Endothelial cell of umbilical vein (primary cell): ENCODE measurements around the gene ARFRP1. TPM values are rescaled to one million over a fixed set of nuclear protein-coding genes. Genes with fewer than 3 reads are reported as not detected.

Experiments
- BruUV-seq: library from RNA; stranded (reverse); fragments of 400-500 nt; replicated peaks from 2 replicates; lab custom pipeline; 2021; lab: Mats Ljungman, UMichigan
- CTCF ChIA-PET: fragments of 300-600, 350-600 bp; sonication (Branson Sonifier 250); formaldehyde crosslinking; loops from one replicate; lab custom pipeline; 2021; ENCODE audit warnings: antibody characterized with exemption, inconsistent platforms; lab: Charles Lee
- POLR2A ChIA-PET: fragments of 300-600, 350-600 bp; sonication (Branson Sonifier 250); formaldehyde crosslinking; loops from one replicate; lab custom pipeline; 2021; ENCODE audit warnings: antibody characterized with exemption, inconsistent platforms; lab: Charles Lee
- DNase-seq: peaks from one replicate; pipeline ENCODE4 v3.0.0-alpha.2; 2011; ENCODE audit warnings: low read depth, low spot score
- FAIRE-seq: peaks from 2 replicates; lab custom pipeline; 2011; peaks lifted over from hg19 to GRCh38; lab: Jason Lieb, UNC
- H2AFZ ChIP-seq: 2 replicates; pipeline ENCODE4 v1.6.0; 2012; ENCODE audit warnings: low read depth, low read length, control low read depth, inconsistent platforms
- H3K27ac ChIP-seq: 2 replicates; pipeline ENCODE4 v1.5.1; 2011; ENCODE audit warnings: low read depth, mild to moderate bottlenecking, control low read depth, low read length, moderate library complexity; ENCODE audit not compliant: insufficient read depth
- H3K27me3 ChIP-seq, 2 experiments: 2 replicates each; pipeline versions ENCODE4 v1.6.0 to v1.6.1; 2011; ENCODE audit warnings: low read length in 2 of 2, mixed read lengths in 1 of 2; ENCODE audit not compliant: control insufficient read depth in 2 of 2, insufficient read depth in 2 of 2
- H3K36me3 ChIP-seq, 2 experiments: 2 replicates in 1 of 2; 3 replicates in 1 of 2; pipeline ENCODE4 v1.5.1; 2011; ENCODE audit warnings: low read length in 2 of 2, mild to moderate bottlenecking in 1 of 2, moderate library complexity in 1 of 2; ENCODE audit not compliant: control insufficient read depth in 2 of 2, insufficient read depth in 2 of 2; ENCODE audit errors: extremely low read depth in 1 of 2
- H3K4me1 ChIP-seq: 3 replicates; pipeline ENCODE4 v1.5.1; 2011; ENCODE audit warnings: mild to moderate bottlenecking, low read length; ENCODE audit not compliant: control insufficient read depth, insufficient read depth; ENCODE audit errors: extremely low read depth
- H3K4me2 ChIP-seq: 2 replicates; pipeline ENCODE4 v1.6.1; 2011; ENCODE audit warnings: low read length, control low read depth, mixed read lengths; ENCODE audit not compliant: insufficient read depth
- H3K4me3 ChIP-seq, 3 experiments: fragments of 200-600 bp in 1 of 3; sonication (generic), shearing (Covaris generic) in 1 of 3; replicated peaks in 1 of 3; 2 replicates each; pipeline ENCODE4 v1.5.1; 2011 to 2016; ENCODE audit warnings: control low read depth in 3 of 3, low read length in 3 of 3, mild to moderate bottlenecking in 2 of 3, inconsistent platforms in 1 of 3, low read depth in 1 of 3, moderate library complexity in 1 of 3; ENCODE audit not compliant: insufficient read depth in 1 of 3
- H3K79me2 ChIP-seq: 2 replicates; pipeline ENCODE4 v1.6.0; 2012; ENCODE audit warnings: low read length, inconsistent platforms; ENCODE audit not compliant: control insufficient read depth, insufficient read depth
- H3K9ac ChIP-seq: replicated peaks from 2 replicates; pipeline ENCODE3; 2011; ENCODE audit warnings: low read length, control low read depth; ENCODE audit not compliant: insufficient read depth; ENCODE audit errors: extremely low read depth
- H3K9me1 ChIP-seq: replicated peaks from 3 replicates; pipeline ENCODE4 v1.6.0; 2011; ENCODE audit warnings: mild to moderate bottlenecking, low read length; ENCODE audit not compliant: control insufficient read depth, insufficient read depth; ENCODE audit errors: extremely low read depth
- H3K9me3 ChIP-seq: replicated peaks from 2 replicates; pipeline ENCODE4 v1.5.1; 2012; ENCODE audit warnings: low read length, inconsistent platforms; ENCODE audit not compliant: control insufficient read depth, insufficient read depth
- H4K20me1 ChIP-seq: replicated peaks from 2 replicates; pipeline ENCODE3; 2011; ENCODE audit warnings: mild to moderate bottlenecking, low read length; ENCODE audit not compliant: control insufficient read depth, insufficient read depth; ENCODE audit errors: extremely low read depth
- FOS ChIP-seq: IDR thresholded peaks from 2 replicates; pipeline ENCODE4 v1.6.1; 2011; ENCODE audit warnings: mild to moderate bottlenecking, low read length, moderate library complexity, borderline replicate concordance; ENCODE audit not compliant: insufficient read depth
- GATA2 ChIP-seq: IDR thresholded peaks from 2 replicates; pipeline ENCODE4 v1.7.0; 2011; ENCODE audit warnings: low read depth, mild to moderate bottlenecking, moderate library complexity, mixed read lengths, low read length; ENCODE audit not compliant: insufficient read length, insufficient read depth
- JUN ChIP-seq: IDR thresholded peaks from 2 replicates; pipeline ENCODE4 v1.6.1; 2011; ENCODE audit warnings: borderline replicate concordance, low read depth; ENCODE audit not compliant: insufficient read length, insufficient read depth
- MYC ChIP-seq: IDR thresholded peaks from one replicate; pipeline ENCODE4 v1.6.1; 2011; ENCODE audit warnings: mild to moderate bottlenecking, low read depth, low read length
- POLR2A ChIP-seq: IDR thresholded peaks from 2 replicates; pipeline ENCODE4 v1.6.1; 2012; ENCODE audit warnings: low read depth, mild to moderate bottlenecking, control low read depth, low read length
- POLR2AphosphoS5 ChIP-seq: IDR thresholded peaks from 2 replicates; pipeline ENCODE4 v1.6.1; 2012; ENCODE audit warnings: low read depth, mild to moderate bottlenecking, control low read depth, low read length, moderate library complexity; ENCODE audit not compliant: insufficient read depth
- dilution Hi-C: fragments of 300-500 bp; cut with MboI; formaldehyde crosslinking; loops from one replicate; pipeline ENCODE4 v1.15.0; 2019; ENCODE audit warnings: low sequenced_read_pairs; ENCODE audit not compliant: extremely low pct_ligation_motif_present
- intact Hi-C: fragments of 100-400 bp; cut with micrococcal nuclease; formaldehyde crosslinking; loops from one replicate; pipeline ENCODE4 v1.10.0; 2022
- polyA plus RNA-seq, 4 experiments: library from polyadenylated mRNA; depleted of rRNA in 3 of 4; stranded (reverse) in 3 of 4; unstranded in 1 of 4; fragments of >200 nt; gene quantifications; 2 replicates each; pipeline versions ENCODE4 v1.2.1 to v1.2.3, GENCODE V29; 2011 to 2012; ENCODE audit warnings: missing spikeins in 1 of 4
- total RNA-seq: library from RNA; stranded (reverse); gene quantifications from 2 replicates; pipeline ENCODE4 v1.2.3, GENCODE V29; 2021
- TF ChIP-seq, protein P1 (sequence below), 2 donors: IDR thresholded peaks; 1 replicate in 1 of 2; 2 replicates in 1 of 2; pipeline ENCODE4 v1.5.1; 2011; ENCODE audit warnings: low read length in 2 of 2, mild to moderate bottlenecking in 2 of 2, moderate library complexity in 2 of 2, control low read depth in 1 of 2, inconsistent platforms in 1 of 2, low read depth in 1 of 2; ENCODE audit not compliant: insufficient read depth in 1 of 2; ENCODE audit errors: extremely low read depth in 1 of 2

The ARFRP1 gene
- total and polyA plus RNA-seq, 2 donors (not counting 3 experiments of a cell fraction or from before 2014, with no cell fraction given) = 48.7 to 51.6 TPM

DNA sequence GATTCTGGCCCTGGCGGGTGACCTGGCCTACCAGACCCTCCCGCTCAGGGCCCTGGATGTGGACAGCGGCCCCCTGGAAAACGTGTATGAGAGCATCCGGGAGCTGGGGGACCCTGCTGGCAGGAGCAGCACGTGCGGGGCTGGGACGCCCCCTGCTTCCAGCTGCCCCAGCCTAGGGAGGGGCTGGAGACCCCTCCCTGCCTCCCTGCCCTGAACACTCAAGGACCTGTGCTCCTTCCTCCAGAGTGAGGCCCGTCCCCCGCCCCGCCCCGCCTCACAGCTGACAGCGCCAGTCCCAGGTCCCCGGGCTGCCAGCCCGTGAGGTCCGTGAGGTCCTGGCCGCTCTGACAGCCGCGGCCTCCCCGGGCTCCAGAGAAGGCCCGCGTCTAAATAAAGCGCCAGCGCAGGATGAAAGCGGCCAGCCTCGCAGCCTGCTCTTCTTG lies 30.9 kb upstream of the ARFRP1 start:
- peaks cover 9% of the 10 kb centered on the region for H3K4me1 ChIP-seq
- BruUV-seq = no TSS peak
- DNase-seq (no peak), FAIRE-seq (no peak)
- H2AFZ ChIP-seq = no peak overlapping the region
- no peak overlapping the region for H3K4me3 ChIP-seq
- H3K27ac ChIP-seq = no peak overlapping the region
- CTCF ChIA-PET = interaction anchor here (0.5 to 1.1 kb wide), 3 partner anchors 31 to 235 kb away, joined by 3 to 6 read pairs (median 5); partner anchors contain the start of genes ARFRP1 and ZGPAT
- POLR2A ChIA-PET = no interaction called here
- no peaks in the 10 kb centered on the region for H3K79me2 ChIP-seq
- H3K9me3 ChIP-seq = no peaks in the 10 kb centered on the region
- no peak overlapping the region for H3K9ac ChIP-seq
- no peak overlapping the region for H3K4me2 ChIP-seq
- peaks cover 0 to 38% of the 10 kb centered on the region in 2 experiments for H3K36me3 ChIP-seq
- dilution Hi-C loops = no loop called here
- no peaks in the 10 kb centered on the region for H4K20me1 ChIP-seq
- no peaks in the 10 kb centered on the region for H3K27me3 ChIP-seq
- intact Hi-C loops = loop anchor here (5.0 kb wide), 1 partner anchor 41 kb away; the partner anchor contains the start of gene TNFRSF6B
- H3K9me1 ChIP-seq = no peaks in the 10 kb centered on the region
- no peak for TF ChIP-seq FOS
- no peak for TF ChIP-seq MYC
- no peak for TF ChIP-seq POLR2A
- TF ChIP-seq JUN = no peak

DNA sequence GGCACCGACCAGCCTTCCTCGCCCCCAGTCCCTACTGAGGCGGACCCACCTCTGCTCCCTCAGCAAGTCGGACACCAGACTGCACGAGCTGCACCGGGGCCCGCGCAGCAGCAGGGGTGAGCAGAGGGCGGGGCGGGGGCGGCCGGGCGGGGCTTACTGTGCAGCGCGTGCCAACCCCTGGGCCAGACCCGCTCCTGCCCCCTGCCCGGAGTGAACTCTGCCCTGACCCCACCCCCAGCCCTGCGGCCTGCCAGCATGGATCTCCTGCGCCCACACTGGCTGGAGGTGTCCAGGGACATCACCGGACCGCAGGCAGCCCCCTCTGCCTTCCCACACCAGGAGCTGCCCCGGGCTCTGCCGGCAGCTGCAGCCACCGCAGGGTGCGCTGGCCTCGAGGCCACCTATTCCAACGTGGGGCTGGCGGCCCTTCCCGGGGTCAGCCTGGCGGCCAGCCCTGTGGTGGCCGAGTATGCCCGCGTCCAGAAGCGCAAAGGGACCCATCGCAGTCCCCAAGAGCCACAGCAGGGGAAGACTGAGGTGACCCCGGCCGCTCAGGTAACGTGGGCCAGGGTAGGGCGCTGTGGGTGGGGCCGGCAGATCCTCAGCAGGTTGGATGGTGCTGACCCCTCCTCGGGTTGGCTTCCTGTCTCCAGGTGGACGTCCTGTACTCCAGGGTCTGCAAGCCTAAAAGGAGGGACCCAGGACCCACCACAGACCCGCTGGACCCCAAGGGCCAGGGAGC lies 30.3 kb upstream of the ARFRP1 start:
- BruUV-seq = no TSS peak
- intact Hi-C loops = loop anchor here (5.0 kb wide), 1 partner anchor 41 kb away; the partner anchor contains the start of gene TNFRSF6B
- Histone ChIP-seq H3K9me1 (no peaks in the 10 kb centered on the region), H3K79me2 (no peaks in the 10 kb centered on the region), H3K4me3 (no peak overlapping the region), H3K27me3 (no peaks in the 10 kb centered on the region), H4K20me1 (no peaks in the 10 kb centered on the region), H3K27ac (no peak overlapping the region), H3K9ac (no peak overlapping the region), H3K4me1 (peaks cover 9% of the 10 kb centered on the region), H2AFZ (no peak overlapping the region), H3K9me3 (no peaks in the 10 kb centered on the region), H3K4me2 (no peak overlapping the region), H3K36me3 (peaks cover 0 to 36% of the 10 kb centered on the region in 2 experiments)
- FAIRE-seq = no peak
- dilution Hi-C loops = no loop called here
- POLR2A ChIA-PET = no interaction called here
- DNase-seq = no peak
- TF ChIP-seq, protein P1, sequence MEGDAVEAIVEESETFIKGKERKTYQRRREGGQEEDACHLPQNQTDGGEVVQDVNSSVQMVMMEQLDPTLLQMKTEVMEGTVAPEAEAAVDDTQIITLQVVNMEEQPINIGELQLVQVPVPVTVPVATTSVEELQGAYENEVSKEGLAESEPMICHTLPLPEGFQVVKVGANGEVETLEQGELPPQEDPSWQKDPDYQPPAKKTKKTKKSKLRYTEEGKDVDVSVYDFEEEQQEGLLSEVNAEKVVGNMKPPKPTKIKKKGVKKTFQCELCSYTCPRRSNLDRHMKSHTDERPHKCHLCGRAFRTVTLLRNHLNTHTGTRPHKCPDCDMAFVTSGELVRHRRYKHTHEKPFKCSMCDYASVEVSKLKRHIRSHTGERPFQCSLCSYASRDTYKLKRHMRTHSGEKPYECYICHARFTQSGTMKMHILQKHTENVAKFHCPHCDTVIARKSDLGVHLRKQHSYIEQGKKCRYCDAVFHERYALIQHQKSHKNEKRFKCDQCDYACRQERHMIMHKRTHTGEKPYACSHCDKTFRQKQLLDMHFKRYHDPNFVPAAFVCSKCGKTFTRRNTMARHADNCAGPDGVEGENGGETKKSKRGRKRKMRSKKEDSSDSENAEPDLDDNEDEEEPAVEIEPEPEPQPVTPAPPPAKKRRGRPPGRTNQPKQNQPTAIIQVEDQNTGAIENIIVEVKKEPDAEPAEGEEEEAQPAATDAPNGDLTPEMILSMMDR (IDR thresholded peaks at IDR 0.05; ENCODE audit: extremely low read depth in 1 of 2, insufficient read depth in 1 of 2, low read depth in 1 of 2, low read length in 2 of 2) = no peak
- TF ChIP-seq FOS (no peak), GATA2 (no peak), POLR2AphosphoS5 (no peak), MYC (no peak)
- CTCF ChIA-PET = no interaction called here
